GM12878 (cell line): Measurements from ENCODE around the gene MAGEA10. TPM values are rescaled to one million over a fixed set of nuclear protein-coding genes. Genes with fewer than 3 reads are reported as not detected.

Experiments used
- ATAC-seq: fragments of 200-7000 bp; cut with Tn5 transposase; 3 replicates; pipeline ENCODE4 v1.9.1; 2020; ENCODE audit warnings: mild to moderate bottlenecking, moderate library complexity
- BruUV-seq: library from RNA; stranded (reverse); fragments of 400-500 nt; replicated peaks from 2 replicates; lab custom pipeline; 2021; lab: Mats Ljungman, UMichigan
- CTCF ChIA-PET: fragments of 300-600 bp; sonication (Branson Sonifier 250); formaldehyde crosslinking; extraction: SDS; loops from one replicate; lab custom pipeline; 2021; ENCODE audit warnings: inconsistent platforms; lab: Yijun Ruan, JAX
- POLR2A ChIA-PET: fragments of 350-600 bp; formaldehyde crosslinking; extraction: SDS; loops from one replicate; lab custom pipeline; 2021; ENCODE audit warnings: inconsistent platforms; lab: Charles Lee
- RAD21 ChIA-PET: fragments of 300-600 bp; sonication (Branson Sonifier 250); formaldehyde crosslinking; loops from one replicate; lab custom pipeline; 2023; ENCODE audit warnings: antibody characterized with exemption; ENCODE audit not compliant: unreplicated experiment; lab: Charles Lee
- SMC1A ChIA-PET: fragments of 300-600 bp; sonication (Branson Sonifier 250); formaldehyde crosslinking; loops from one replicate; lab custom pipeline; 2023; ENCODE audit not compliant: unreplicated experiment, uncharacterized antibody; lab: Charles Lee
- DNase-seq: peaks from one replicate; pipeline ENCODE4 v3.0.0-alpha.2; 2011; ENCODE audit warnings: low read depth, low spot score
- FAIRE-seq: peaks from 3 replicates; lab custom pipeline; 2011; peaks lifted over from hg19 to GRCh38; lab: Jason Lieb, UNC
- H2AFZ ChIP-seq: 2 replicates; pipeline ENCODE4 v1.6.0; 2011; ENCODE audit warnings: low read depth, low read length, control low read depth; ENCODE audit not compliant: control insufficient read depth
- H3K27ac ChIP-seq: 2 replicates; pipeline ENCODE4 v1.5.1; 2011; ENCODE audit warnings: control low read depth; ENCODE audit not compliant: control insufficient read depth, insufficient read depth
- H3K27me3 ChIP-seq, 2 experiments: replicated peaks in 1 of 2; 2 replicates each; pipeline versions ENCODE4 v1.6.0 to v1.6.1; 2011; ENCODE audit warnings: low read length in 1 of 2; ENCODE audit not compliant: control insufficient read depth in 2 of 2, insufficient read depth in 2 of 2
- H3K36me3 ChIP-seq, 2 experiments: 2 replicates each; pipeline ENCODE4 v1.5.1; 2011; ENCODE audit warnings: low read length in 1 of 2; ENCODE audit not compliant: control insufficient read depth in 2 of 2, insufficient read depth in 2 of 2
- H3K4me1 ChIP-seq: 2 replicates; pipeline ENCODE4 v1.6.1; 2011; ENCODE audit warnings: mild to moderate bottlenecking, low read length, moderate library complexity, mixed read lengths; ENCODE audit not compliant: control insufficient read depth, insufficient read depth
- H3K4me2 ChIP-seq: 2 replicates; pipeline ENCODE4 v1.6.0; 2011; ENCODE audit warnings: control low read depth; ENCODE audit not compliant: control insufficient read depth, insufficient read depth
- H3K4me3 ChIP-seq: fragments of 200-600 bp; sonication (generic); 2 replicates; pipeline ENCODE4 v1.5.1; 2016
- H3K79me2 ChIP-seq: 2 replicates; pipeline ENCODE4 v1.6.0; 2011; ENCODE audit warnings: low read length; ENCODE audit not compliant: control insufficient read depth, insufficient read depth
- H3K9ac ChIP-seq: 2 replicates; pipeline ENCODE4 v1.8.0; 2011; ENCODE audit warnings: low read length, control low read depth, mixed read lengths; ENCODE audit not compliant: control insufficient read depth, insufficient read depth
- H3K9me3 ChIP-seq: replicated peaks from 3 replicates; pipeline ENCODE4 v1.5.1; 2011; ENCODE audit warnings: mild to moderate bottlenecking, low read length; ENCODE audit not compliant: control insufficient read depth, insufficient read depth
- H4K20me1 ChIP-seq: 2 replicates; pipeline ENCODE4 v1.6.0; 2011; ENCODE audit not compliant: control insufficient read depth, insufficient read depth
- ASH2L ChIP-seq: fragments of 300-600, 200-600 bp; sonication (generic); IDR thresholded peaks from 2 replicates; pipeline ENCODE4 v1.6.1; 2017; ENCODE audit warnings: low read depth, mild to moderate bottlenecking, borderline replicate concordance
- BRCA1 ChIP-seq: IDR thresholded peaks from 2 replicates; pipeline ENCODE4 v1.6.1; 2011; ENCODE audit warnings: low read depth, low read length, improper control_type of control experiment
- CEBPZ ChIP-seq: fragments of 150-350 bp; IDR thresholded peaks from 2 replicates; pipeline ENCODE4 v1.6.1; 2016; ENCODE audit warnings: low read depth, low read length
- ELK1 ChIP-seq: IDR thresholded peaks from 2 replicates; pipeline ENCODE4 v1.6.1; 2012; ENCODE audit warnings: low read depth, low read length, improper control_type of control experiment
- ESRRA ChIP-seq: IDR thresholded peaks from 2 replicates; pipeline ENCODE4 v1.6.1; 2012; ENCODE audit warnings: mild to moderate bottlenecking, low read length, improper control_type of control experiment
- MEF2B ChIP-seq: fragments of 450-650 bp; IDR thresholded peaks from 2 replicates; pipeline ENCODE4 v1.6.1; 2018; ENCODE audit warnings: mild to moderate bottlenecking, moderate library complexity; ENCODE audit not compliant: partially characterized antibody, poor library complexity, severe bottlenecking
- MTA3 ChIP-seq: IDR thresholded peaks from 2 replicates; pipeline ENCODE4 v1.6.1; 2012; ENCODE audit warnings: low read length, inconsistent platforms, borderline replicate concordance
- MYC ChIP-seq: IDR thresholded peaks from 2 replicates; pipeline ENCODE4 v1.6.1; 2011; ENCODE audit warnings: mild to moderate bottlenecking, low read length, moderate library complexity, inconsistent platforms; ENCODE audit not compliant: insufficient read depth, insufficient replicate concordance, insufficient read length, severe bottlenecking
- NFXL1 ChIP-seq: fragments of 450-650 bp; IDR thresholded peaks from 2 replicates; pipeline ENCODE4 v1.6.1; 2017; ENCODE audit warnings: antibody characterized with exemption, mild to moderate bottlenecking, borderline replicate concordance
- RUNX3 ChIP-seq: IDR thresholded peaks from 2 replicates; pipeline ENCODE4 v1.6.1; 2012; ENCODE audit warnings: low read length, inconsistent platforms
- SMAD5 ChIP-seq: IDR thresholded peaks from 2 replicates; pipeline ENCODE4 v1.6.1; 2016; ENCODE audit warnings: antibody characterized with exemption, low read depth
- TCF12 ChIP-seq: IDR thresholded peaks from 2 replicates; pipeline ENCODE4 v1.6.1; 2011; ENCODE audit warnings: low read depth, mild to moderate bottlenecking, low read length
- YY1 ChIP-seq: IDR thresholded peaks from 2 replicates; pipeline ENCODE4 v1.6.1; 2011; ENCODE audit warnings: low read depth, mild to moderate bottlenecking, low read length
- WGBS: methylation state at CpG from one replicate; pipeline ENCODE4 v1.1.6; 2016; ENCODE audit warnings: low lambda C conversion rate; ENCODE audit not compliant: insufficient replicate concordance, insufficient coverage; ENCODE audit errors: missing lambda C conversion rate; 5-methylcytosine and 5-hydroxymethylcytosine counted together
- in situ Hi-C: fragments of 300-500 bp; cut with MboI; formaldehyde crosslinking; loops from 9 replicates; pipeline ENCODE4 v1.14.3; 2018; ENCODE audit warnings: mixed read lengths
- intact Hi-C: fragments of 100-400 bp; cut with micrococcal nuclease; formaldehyde crosslinking; loops from one replicate; pipeline ENCODE4 v1.14.2; 2022; ENCODE audit not compliant: unreplicated experiment
- polyA plus RNA-seq, 11 experiments: library from polyadenylated mRNA; depleted of rRNA in 4 of 11; unstranded in 6 of 11; stranded (reverse) in 5 of 11; fragments of >200 nt; fragmentation: Nextera tagmentation in 4 of 11; fragmentation: Illumina TruSeq in 1 of 11; extraction: Ambion mirVana in 4 of 11; extraction: Trizol in 1 of 11; gene quantifications; 1 replicate in 1 of 11; 2 replicates in 10 of 11; pipeline versions ENCODE4 v1.2.1 to v1.2.3, GENCODE V29; 2011 to 2016; ENCODE audit warnings: inconsistent platforms in 2 of 11, missing spikeins in 2 of 11, low read depth in 1 of 11
- total RNA-seq, 4 experiments: library from RNA; depleted of rRNA in 3 of 4; stranded (reverse); fragments of >200 nt in 3 of 4; fragmentation: Illumina TruSeq in 1 of 4; extraction: Trizol in 1 of 4; gene quantifications; 2 replicates each; pipeline versions ENCODE4 v1.2.1 to v1.2.3, GENCODE V29; 2013 to 2021
- TF ChIP-seq, protein P1 (sequence below): fragments of 450-650 bp; IDR thresholded peaks from 2 replicates; pipeline ENCODE4 v1.6.1; 2016; ENCODE audit warnings: mild to moderate bottlenecking

The MAGEA10 gene
- total and polyA plus RNA-seq, 10 of the 15 experiments (the other 5 are each of a cell fraction or from before 2014, with no cell fraction given), result not detected

GRCh38 chrX:152165033-152165743 is 26.8 kb upstream of the MAGEA10 start:
- no peak for FAIRE-seq
- H2AFZ ChIP-seq, result no peak overlapping the region
- no peaks in the 10 kb centered on the region for H3K36me3 ChIP-seq
- no TSS peak for BruUV-seq
- TF ChIP-seq NFXL1 (no peak), ESRRA (no peak), SMAD5 (no peak), ELK1 (no peak), MTA3 (no peak), TCF12 (no peak), MYC (no peak), MEF2B (no peak), RUNX3 (no peak), YY1 (no peak), BRCA1 (no peak), CEBPZ (no peak), ASH2L (no peak)
- TF ChIP-seq, protein P1, sequence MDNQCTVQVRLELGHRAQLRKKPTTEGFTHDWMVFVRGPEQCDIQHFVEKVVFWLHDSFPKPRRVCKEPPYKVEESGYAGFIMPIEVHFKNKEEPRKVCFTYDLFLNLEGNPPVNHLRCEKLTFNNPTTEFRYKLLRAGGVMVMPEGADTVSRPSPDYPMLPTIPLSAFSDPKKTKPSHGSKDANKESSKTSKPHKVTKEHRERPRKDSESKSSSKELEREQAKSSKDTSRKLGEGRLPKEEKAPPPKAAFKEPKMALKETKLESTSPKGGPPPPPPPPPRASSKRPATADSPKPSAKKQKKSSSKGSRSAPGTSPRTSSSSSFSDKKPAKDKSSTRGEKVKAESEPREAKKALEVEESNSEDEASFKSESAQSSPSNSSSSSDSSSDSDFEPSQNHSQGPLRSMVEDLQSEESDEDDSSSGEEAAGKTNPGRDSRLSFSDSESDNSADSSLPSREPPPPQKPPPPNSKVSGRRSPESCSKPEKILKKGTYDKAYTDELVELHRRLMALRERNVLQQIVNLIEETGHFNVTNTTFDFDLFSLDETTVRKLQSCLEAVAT, result no peak
- H3K4me2 ChIP-seq, result no peak overlapping the region
- no peak for DNase-seq
- 0% methylated on average over 2 of the region's 2 CpGs for WGBS
- H3K9ac ChIP-seq, result no peak overlapping the region
- no peaks in the 10 kb centered on the region for H3K4me1 ChIP-seq
- RAD21 ChIA-PET, result no interaction called here
- no peaks in the 10 kb centered on the region for H4K20me1 ChIP-seq
- H3K79me2 ChIP-seq, result no peaks in the 10 kb centered on the region
- no peak for ATAC-seq
- CTCF ChIA-PET, result no interaction called here
- no peaks in the 10 kb centered on the region for H3K27me3 ChIP-seq
- H3K4me3 ChIP-seq, result no peak overlapping the region
- intact Hi-C loops (no loop called here), in situ Hi-C loops (no loop called here)
- no peaks in the 10 kb centered on the region for H3K9me3 ChIP-seq
- H3K27ac ChIP-seq, result no peak overlapping the region
- SMC1A ChIA-PET, result no interaction called here
- POLR2A ChIA-PET, result no interaction called here
